WTC11 (cell line): ENCODE data around the gene PDE8B.

Experiments
- CREM ChIP-seq: sonication (generic); formaldehyde crosslinking; IDR thresholded peaks from 2 replicates; pipeline ENCODE4 v1.8.1; 2022; ENCODE audit warnings: mild to moderate bottlenecking, missing genetic modification reagents, moderate library complexity
- FOXP1 ChIP-seq: sonication (generic); formaldehyde crosslinking; IDR thresholded peaks from 2 replicates; pipeline ENCODE4 v1.8.0; 2022; ENCODE audit warnings: missing genetic modification reagents, mild to moderate bottlenecking, moderate library complexity, borderline replicate concordance
- NR2C2 ChIP-seq: sonication (generic); formaldehyde crosslinking; IDR thresholded peaks from 2 replicates; pipeline ENCODE4 v1.8.0; 2022; ENCODE audit warnings: mild to moderate bottlenecking, missing genetic modification reagents
- OVOL2 ChIP-seq: fragments of 250-450 bp; sonication (Bioruptor Pico); IDR thresholded peaks from 2 replicates; pipeline ENCODE4 v1.9.0; 2021; ENCODE audit warnings: mild to moderate bottlenecking, borderline replicate concordance
- SMAD3 ChIP-seq: sonication (generic); formaldehyde crosslinking; IDR thresholded peaks from 2 replicates; pipeline ENCODE4 v1.8.0; 2022; ENCODE audit warnings: missing genetic modification reagents, mild to moderate bottlenecking, borderline replicate concordance
- TCF7 ChIP-seq: sonication (generic); formaldehyde crosslinking; IDR thresholded peaks from 2 replicates; pipeline ENCODE4 v1.8.0; 2022; ENCODE audit warnings: mild to moderate bottlenecking, low read depth, missing genetic modification reagents, moderate library complexity
- ZNF263 ChIP-seq: sonication (generic); formaldehyde crosslinking; IDR thresholded peaks from 2 replicates; pipeline ENCODE4 v1.8.1; 2022; ENCODE audit warnings: low read depth, mild to moderate bottlenecking, moderate library complexity, missing genetic modification reagents
- TF ChIP-seq, protein P1 (sequence below): fragments of 200-600 bp; IDR thresholded peaks from 2 replicates; pipeline ENCODE4 v1.8.0; 2022; ENCODE audit warnings: antibody characterized with exemption
- TF ChIP-seq, protein P2 (sequence below): sonication (generic); formaldehyde crosslinking; IDR thresholded peaks from 2 replicates; pipeline ENCODE4 v1.8.0; 2022; ENCODE audit warnings: mild to moderate bottlenecking, missing genetic modification reagents

DNA sequence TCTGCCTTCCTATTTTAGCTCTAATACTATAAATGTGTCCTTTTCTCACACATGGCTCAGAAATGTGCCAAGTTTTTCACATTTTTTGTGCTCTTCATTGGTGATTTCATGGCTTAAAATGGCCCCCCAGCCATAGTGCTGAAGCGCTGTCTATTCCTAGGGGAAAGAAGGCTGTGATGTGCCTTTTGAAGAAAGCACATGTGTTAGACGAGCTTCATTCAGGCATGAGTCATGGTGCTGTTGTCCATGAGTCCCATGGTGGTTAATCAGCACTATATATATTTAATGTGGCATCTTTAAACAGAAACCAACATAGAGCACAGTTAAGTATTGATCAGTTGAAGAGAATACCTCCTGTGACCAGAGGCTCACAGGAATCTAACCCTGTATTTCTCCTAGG is 55.8 kb downstream of the PDE8B start:
- TF ChIP-seq, protein P1, sequence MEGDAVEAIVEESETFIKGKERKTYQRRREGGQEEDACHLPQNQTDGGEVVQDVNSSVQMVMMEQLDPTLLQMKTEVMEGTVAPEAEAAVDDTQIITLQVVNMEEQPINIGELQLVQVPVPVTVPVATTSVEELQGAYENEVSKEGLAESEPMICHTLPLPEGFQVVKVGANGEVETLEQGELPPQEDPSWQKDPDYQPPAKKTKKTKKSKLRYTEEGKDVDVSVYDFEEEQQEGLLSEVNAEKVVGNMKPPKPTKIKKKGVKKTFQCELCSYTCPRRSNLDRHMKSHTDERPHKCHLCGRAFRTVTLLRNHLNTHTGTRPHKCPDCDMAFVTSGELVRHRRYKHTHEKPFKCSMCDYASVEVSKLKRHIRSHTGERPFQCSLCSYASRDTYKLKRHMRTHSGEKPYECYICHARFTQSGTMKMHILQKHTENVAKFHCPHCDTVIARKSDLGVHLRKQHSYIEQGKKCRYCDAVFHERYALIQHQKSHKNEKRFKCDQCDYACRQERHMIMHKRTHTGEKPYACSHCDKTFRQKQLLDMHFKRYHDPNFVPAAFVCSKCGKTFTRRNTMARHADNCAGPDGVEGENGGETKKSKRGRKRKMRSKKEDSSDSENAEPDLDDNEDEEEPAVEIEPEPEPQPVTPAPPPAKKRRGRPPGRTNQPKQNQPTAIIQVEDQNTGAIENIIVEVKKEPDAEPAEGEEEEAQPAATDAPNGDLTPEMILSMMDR: no peak
- no peak for TF ChIP-seq CREM (CRISPR knock-in tag)
- TF ChIP-seq TCF7 (CRISPR knock-in tag): no peak
- TF ChIP-seq OVOL2 (CRISPR knock-in tag): no peak
- TF ChIP-seq SMAD3 (CRISPR knock-in tag): no peak
- TF ChIP-seq NR2C2: no peak
- TF ChIP-seq, protein P2, sequence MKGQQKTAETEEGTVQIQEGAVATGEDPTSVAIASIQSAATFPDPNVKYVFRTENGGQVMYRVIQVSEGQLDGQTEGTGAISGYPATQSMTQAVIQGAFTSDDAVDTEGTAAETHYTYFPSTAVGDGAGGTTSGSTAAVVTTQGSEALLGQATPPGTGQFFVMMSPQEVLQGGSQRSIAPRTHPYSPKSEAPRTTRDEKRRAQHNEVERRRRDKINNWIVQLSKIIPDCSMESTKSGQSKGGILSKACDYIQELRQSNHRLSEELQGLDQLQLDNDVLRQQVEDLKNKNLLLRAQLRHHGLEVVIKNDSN (CRISPR knock-in tag): no peak
- no peak for TF ChIP-seq FOXP1 (CRISPR knock-in tag)
- no peak for TF ChIP-seq ZNF263
